ENCODE data around the gene ESRRB. TPM values are rescaled to one million over a fixed set of nuclear protein-coding genes. Genes with fewer than 3 reads are reported as not detected.

ESRRB gene
- total RNA-seq, 8 experiments from 2014 or later: 0.10 to 3.3 (median 1.1) TPM

- WGBS, 10 experiments: 0 to 80% (median 40%) methylated on average over 1 to 6 of the region's 36 CpGs; no CpG with 5 or more reads in 2 of the 10 experiments
- peak in 7 of 8 experiments; percentile 21 to 87 (median 76) for ATAC-seq (replicated peaks in 6 of 8)
- no peak overlapping the region for H3K4me3 ChIP-seq
- peaks cover 0 to 6% of the 10 kb centered on the region in 2 donors for H3K4me1 ChIP-seq (replicated peaks in 1 of 2)
- in situ Hi-C loops (cut with MboI; ENCODE audit: low pct_unique_long_range_greater_than_20kb in 2 of 9, low sequenced_read_pairs in 9 of 9, unreplicated experiment in 9 of 9): no loop called here
- H3K27ac ChIP-seq: no peak overlapping the region
Measured at GRCh38 chr14:76413962-76414600, 38.1 kb downstream of the ESRRB start.

- in situ Hi-C loops (cut with MboI; ENCODE audit: low pct_unique_long_range_greater_than_20kb in 2 of 9, low sequenced_read_pairs in 9 of 9, unreplicated experiment in 9 of 9): no loop called here
- peaks cover 7 to 17% of the 10 kb centered on the region in 2 donors for H3K4me1 ChIP-seq (replicated peaks in 1 of 2)
- no peak overlapping the region for H3K4me3 ChIP-seq
- no peak for ATAC-seq (replicated peaks in 6 of 8)
- no peak overlapping the region for H3K27ac ChIP-seq
- WGBS, 10 experiments: 0 to 95% (median 81%) methylated on average over 1 to 3 of the region's 3 CpGs; no CpG with 5 or more reads in 5 of the 10 experiments
Measured at GRCh38 chr14:76419399-76419798, 43.5 kb downstream of the ESRRB start.

- peaks cover 7 to 17% of the 10 kb centered on the region in 2 donors for H3K4me1 ChIP-seq (replicated peaks in 1 of 2)
- peak in 1 of 8 experiments; percentile 21 for ATAC-seq (replicated peaks in 6 of 8)
- in situ Hi-C loops (cut with MboI; ENCODE audit: low pct_unique_long_range_greater_than_20kb in 2 of 9, low sequenced_read_pairs in 9 of 9, unreplicated experiment in 9 of 9): no loop called here
- no peak overlapping the region for H3K27ac ChIP-seq
- WGBS, 10 experiments: 67 to 80% (median 78%) methylated on average over 1 to 4 of the region's 4 CpGs; no CpG with 5 or more reads in 5 of the 10 experiments
- no peak overlapping the region for H3K4me3 ChIP-seq
Measured at GRCh38 chr14:76420827-76421226, 44.9 kb downstream of the ESRRB start.

GRCh38 chr14:76421662-76422061 lies 45.7 kb downstream of the ESRRB start:
- in situ Hi-C loops (cut with MboI; ENCODE audit: low pct_unique_long_range_greater_than_20kb in 2 of 9, low sequenced_read_pairs in 9 of 9, unreplicated experiment in 9 of 9): no loop called here
- ATAC-seq (replicated peaks in 6 of 8): peak in 2 of 8 experiments; percentile 18 to 70
- 0% methylated on average over 1 to 2 of the region's 4 CpGs; no CpG with 5 or more reads in 8 of the 10 experiments for WGBS, 10 experiments
- H3K27ac ChIP-seq: no peak overlapping the region
- no peak overlapping the region for H3K4me3 ChIP-seq
- peaks cover 7 to 18% of the 10 kb centered on the region in 2 donors for H3K4me1 ChIP-seq (replicated peaks in 1 of 2)

- no peak overlapping the region for H3K27ac ChIP-seq
- 20 to 97% (median 67%) methylated on average over 1 to 6 of the region's 7 CpGs; no CpG with 5 or more reads in 1 of the 10 experiments for WGBS, 10 experiments
- peaks cover 12 to 25% of the 10 kb centered on the region in 2 donors for H3K4me1 ChIP-seq (replicated peaks in 1 of 2)
- in situ Hi-C loops (cut with MboI; ENCODE audit: low pct_unique_long_range_greater_than_20kb in 2 of 9, low sequenced_read_pairs in 9 of 9, unreplicated experiment in 9 of 9): no loop called here
- H3K4me3 ChIP-seq: no peak overlapping the region
- ATAC-seq (replicated peaks in 6 of 8): no peak
Measured at GRCh38 chr14:76422662-76423061, 46.7 kb downstream of the ESRRB start.

- Histone ChIP-seq H3K27ac (no peak overlapping the region), H3K4me1 (replicated peaks in 1 of 2) (peaks cover 14 to 31% of the 10 kb centered on the region in 2 donors), H3K4me3 (no peak overlapping the region)
- in situ Hi-C loops (cut with MboI; ENCODE audit: low pct_unique_long_range_greater_than_20kb in 2 of 9, low sequenced_read_pairs in 9 of 9, unreplicated experiment in 9 of 9): no loop called here
- ATAC-seq (replicated peaks in 6 of 8): no peak
- WGBS, 10 experiments: 20 to 100% (median 83%) methylated on average over 1 to 4 of the region's 5 CpGs; no CpG with 5 or more reads in 3 of the 10 experiments
Measured at GRCh38 chr14:76423534-76423933, 47.6 kb downstream of the ESRRB start.

- no peak overlapping the region for H3K27ac ChIP-seq
- no peak overlapping the region for H3K4me3 ChIP-seq
- in situ Hi-C loops (cut with MboI; ENCODE audit: low pct_unique_long_range_greater_than_20kb in 2 of 9, low sequenced_read_pairs in 9 of 9, unreplicated experiment in 9 of 9): no loop called here
- 27 to 83% (median 76%) methylated on average over 1 to 3 of the region's 4 CpGs; no CpG with 5 or more reads in 5 of the 10 experiments for WGBS, 10 experiments
- no peak for ATAC-seq (replicated peaks in 6 of 8)
- peaks cover 18 to 31% of the 10 kb centered on the region in 2 donors for H3K4me1 ChIP-seq (replicated peaks in 1 of 2)
Measured at GRCh38 chr14:76424359-76424758, 48.4 kb downstream of the ESRRB start.

GRCh38 chr14:76426161-76426696 lies 50.3 kb downstream of the ESRRB start:
- Histone ChIP-seq H3K4me1 (replicated peaks in 1 of 2) (peaks cover 19 to 25% of the 10 kb centered on the region in 2 donors), H3K4me3 (no peak overlapping the region), H3K27ac (no peak overlapping the region)
- ATAC-seq (replicated peaks in 6 of 8): peak in 3 of 8 experiments; percentile 24 to 56 (median 52)
- 38 to 100% (median 80%) methylated on average over 1 of the region's 1 CpG; no CpG with 5 or more reads in 5 of the 10 experiments for WGBS, 10 experiments
- in situ Hi-C loops (cut with MboI; ENCODE audit: low pct_unique_long_range_greater_than_20kb in 2 of 9, low sequenced_read_pairs in 9 of 9, unreplicated experiment in 9 of 9): no loop called here

- 50 to 89% (median 79%) methylated on average over 1 to 5 of the region's 7 CpGs; no CpG with 5 or more reads in 4 of the 10 experiments for WGBS, 10 experiments
- H3K4me1 ChIP-seq (replicated peaks in 1 of 2): peaks cover 20 to 23% of the 10 kb centered on the region in 2 donors
- no peak overlapping the region for H3K27ac ChIP-seq
- no peak for ATAC-seq (replicated peaks in 6 of 8)
- in situ Hi-C loops (cut with MboI; ENCODE audit: low pct_unique_long_range_greater_than_20kb in 2 of 9, low sequenced_read_pairs in 9 of 9, unreplicated experiment in 9 of 9): no loop called here
- no peak overlapping the region for H3K4me3 ChIP-seq
Measured at GRCh38 chr14:76428611-76429010, 52.7 kb downstream of the ESRRB start.

GRCh38 chr14:76430017-76430416 lies 54.1 kb downstream of the ESRRB start:
- Histone ChIP-seq H3K4me3 (no peak overlapping the region), H3K27ac (no peak overlapping the region), H3K4me1 (replicated peaks in 1 of 2) (peaks cover 20 to 23% of the 10 kb centered on the region in 2 donors)
- ATAC-seq (replicated peaks in 6 of 8): no peak
- WGBS, 10 experiments: 60% methylated on average over 1 of the region's 1 CpG; no CpG with 5 or more reads in 9 of the 10 experiments
- in situ Hi-C loops (cut with MboI; ENCODE audit: low pct_unique_long_range_greater_than_20kb in 2 of 9, low sequenced_read_pairs in 9 of 9, unreplicated experiment in 9 of 9): no loop called here

GRCh38 chr14:76430475-76430980 lies 54.6 kb downstream of the ESRRB start:
- H3K27ac ChIP-seq: no peak overlapping the region
- no peak overlapping the region for H3K4me3 ChIP-seq
- WGBS, 10 experiments: 30 to 100% (median 79%) methylated on average over 1 to 3 of the region's 4 CpGs; no CpG with 5 or more reads in 4 of the 10 experiments
- in situ Hi-C loops (cut with MboI; ENCODE audit: low pct_unique_long_range_greater_than_20kb in 2 of 9, low sequenced_read_pairs in 9 of 9, unreplicated experiment in 9 of 9): no loop called here
- no peak for ATAC-seq (replicated peaks in 6 of 8)
- peaks cover 20 to 23% of the 10 kb centered on the region in 2 donors for H3K4me1 ChIP-seq (replicated peaks in 1 of 2)

GRCh38 chr14:76431538-76431937 lies 55.6 kb downstream of the ESRRB start:
- peak in 4 of 8 experiments; percentile 35 to 77 (median 44) for ATAC-seq (replicated peaks in 6 of 8)
- in situ Hi-C loops (cut with MboI; ENCODE audit: low pct_unique_long_range_greater_than_20kb in 2 of 9, low sequenced_read_pairs in 9 of 9, unreplicated experiment in 9 of 9): no loop called here
- no peak overlapping the region for H3K4me3 ChIP-seq
- WGBS, 10 experiments: 55 to 100% (median 75%) methylated on average over 1 to 2 of the region's 9 CpGs; no CpG with 5 or more reads in 5 of the 10 experiments
- peaks cover 20 to 23% of the 10 kb centered on the region in 2 donors for H3K4me1 ChIP-seq (replicated peaks in 1 of 2)
- no peak overlapping the region for H3K27ac ChIP-seq

Measured in motor neuron (in vitro differentiated cells).